ENCODE measurements around the gene HNRNPM. TPM values are rescaled to one million over a fixed set of nuclear protein-coding genes. Genes with fewer than 3 reads are reported as not detected.

The HNRNPM gene
- total RNA-seq, 1 experiment from 2014 or later, result 468 TPM

DNA sequence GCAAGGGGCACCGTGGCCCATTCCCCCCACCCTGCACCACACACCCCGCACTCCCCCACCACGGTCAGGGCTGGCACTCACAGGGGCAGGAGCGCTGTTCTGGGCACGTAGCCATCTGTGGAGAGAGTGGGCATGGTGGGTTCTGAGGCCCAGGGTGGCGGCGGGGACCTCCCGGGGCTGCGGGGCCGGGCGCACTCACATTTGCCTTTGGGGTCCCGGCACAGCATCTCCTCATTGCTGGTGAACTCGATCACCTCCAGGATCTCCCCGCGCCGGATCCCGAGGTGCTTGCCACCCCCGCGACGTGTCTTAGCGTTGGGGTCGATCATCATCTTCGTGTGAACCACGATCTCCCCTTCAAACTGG, 45.6 kb downstream of the HNRNPM start:
- Histone ChIP-seq H2AFZ (ENCODE audit: low read length) (no peak overlapping the region), H2BK20ac (ENCODE audit: low read depth, low read length, poor library complexity, severe bottlenecking) (no peak overlapping the region), H2BK120ac (ENCODE audit: low read depth, low read length, poor library complexity, severe bottlenecking) (no peak overlapping the region), H3K56ac (ENCODE audit: insufficient read length, low read depth, low read length) (no peak overlapping the region), H3K9me3 (ENCODE audit: control insufficient read depth, low read depth, low read length) (no peaks in the 10 kb centered on the region), H3K18ac (ENCODE audit: insufficient read length, low read depth, low read length) (no peak overlapping the region), H2BK15ac (ENCODE audit: low read depth, low read length) (no peak overlapping the region), H4K8ac (replicated peaks; ENCODE audit: insufficient read length, low read depth, low read length) (no peak overlapping the region), H3K4me1 (ENCODE audit: insufficient read depth, low read length) (no peaks in the 10 kb centered on the region), H3K27me3 (ENCODE audit: insufficient read depth, low read length) (no peaks in the 10 kb centered on the region), H3K9ac (ENCODE audit: extremely low read depth, insufficient read length, low read length) (no peak overlapping the region), H3K4ac (ENCODE audit: low read depth, low read length) (no peak overlapping the region), H2BK12ac (ENCODE audit: insufficient read length, low read depth, low read length) (no peak overlapping the region), H3K27ac (ENCODE audit: insufficient read length, low read depth, low read length) (no peak overlapping the region), H4K5ac (ENCODE audit: insufficient read length, low read depth, low read length) (no peak overlapping the region), H3K14ac (ENCODE audit: insufficient read depth, low read length) (no peak overlapping the region), H3T11ph (ENCODE audit: low read length) (no peak overlapping the region), H2BK5ac (ENCODE audit: insufficient read length, low read length) (no peak overlapping the region), H4K20me1 (ENCODE audit: control insufficient read depth, insufficient read depth, insufficient read length) (no peaks in the 10 kb centered on the region), H3K79me1 (ENCODE audit: insufficient read depth, low read depth, low read length, poor library complexity, severe bottlenecking) (no peaks in the 10 kb centered on the region), H3K23ac (ENCODE audit: insufficient read length, low read depth, low read length) (no peak overlapping the region), H3K79me2 (ENCODE audit: insufficient read depth, low read length) (no peaks in the 10 kb centered on the region), H4K91ac (ENCODE audit: insufficient read length, low read depth, low read length) (no peak overlapping the region), H3K4me2 (ENCODE audit: insufficient read depth, insufficient read length, low read length) (no peak overlapping the region), H2AK5ac (ENCODE audit: insufficient read length, low read length) (no peak overlapping the region), H3K23me2 (ENCODE audit: insufficient read length, low read depth, low read length, poor library complexity, severe bottlenecking) (no peaks in the 10 kb centered on the region)
- no CpG with 5 or more reads among the region's 24 CpGs for WGBS (ENCODE audit: extremely low coverage, insufficient read length, low lambda C conversion rate)
- Mint-ChIP-seq H3K27me3 (ENCODE audit: low read depth) (no peaks in the 10 kb centered on the region; the same call in 1 of the 2 replicates), H3K9me3 (no peaks in the 10 kb centered on the region), H3K27ac (peak overlapping the region; percentile 52 to 97 (median 77); a peak in 5 of 7 replicates), H3K4me3 (no peak overlapping the region), H3K4me1 (peaks cover 7 to 16% of the 10 kb centered on the region in 2 experiments), H3K36me3 (ENCODE audit: insufficient read depth in 1 of 3, low read depth in 3 of 3) (peaks cover 28 to 41% (median 41%) of the 10 kb centered on the region in 3 experiments)
- no peak for DNase-seq
- TF ChIP-seq CTCF (conservative IDR thresholded peaks at IDR 0.05), result no peak

Data from H9 (cell line).